Fibroblast of lung (primary cell): ENCODE data around the gene IL1RAPL2. TPM values are rescaled to one million over a fixed set of nuclear protein-coding genes. Genes with fewer than 3 reads are reported as not detected.

Experiments
- DNase-seq, 2 donors: peaks; one replicate each; pipeline versions ENCODE4 v3.0.0 to v3.0.0-alpha.2; 2010; ENCODE audit warnings: low read depth in 2 of 2
- H2AFZ ChIP-seq: 2 replicates; pipeline ENCODE4 v1.5.1; 2012; ENCODE audit warnings: low read length, control low read depth, inconsistent platforms
- H3K27ac ChIP-seq: 2 replicates; pipeline ENCODE4 v1.5.1; 2011; ENCODE audit warnings: low read length, control low read depth; ENCODE audit not compliant: insufficient read depth
- H3K27me3 ChIP-seq: 2 replicates; pipeline ENCODE4 v1.5.1; 2011; ENCODE audit warnings: mild to moderate bottlenecking, low read length; ENCODE audit not compliant: control insufficient read depth, insufficient read depth
- H3K36me3 ChIP-seq: 2 replicates; pipeline ENCODE4 v1.5.1; 2011; ENCODE audit warnings: low read length; ENCODE audit not compliant: control insufficient read depth, insufficient read depth
- H3K4me1 ChIP-seq: 2 replicates; pipeline ENCODE4 v1.5.1; 2011; ENCODE audit warnings: low read length; ENCODE audit not compliant: control insufficient read depth, insufficient read depth; ENCODE audit errors: extremely low read depth
- H3K4me2 ChIP-seq: 2 replicates; pipeline ENCODE4 v1.5.1; 2011; ENCODE audit warnings: low read length, control low read depth; ENCODE audit not compliant: insufficient read depth; ENCODE audit errors: extremely low read depth
- H3K4me3 ChIP-seq, 4 experiments: fragments of 200-600 bp in 1 of 4; sonication (generic) in 1 of 4; replicated peaks in 1 of 4; 2 replicates each; pipeline ENCODE4 v1.5.1; 2011 to 2016; ENCODE audit warnings: low read length in 4 of 4, low read depth in 3 of 4, mild to moderate bottlenecking in 3 of 4, control low read depth in 2 of 4, inconsistent platforms in 1 of 4, mixed read lengths in 1 of 4; ENCODE audit not compliant: insufficient read depth in 1 of 4; ENCODE audit errors: control extremely low read depth in 1 of 4
- H3K79me2 ChIP-seq: 2 replicates; pipeline ENCODE4 v1.5.1; 2012; ENCODE audit warnings: mild to moderate bottlenecking, low read length, inconsistent platforms; ENCODE audit not compliant: control insufficient read depth, insufficient read depth
- H3K9ac ChIP-seq: 2 replicates; pipeline ENCODE4 v1.5.1; 2011; ENCODE audit warnings: mild to moderate bottlenecking, low read length, control low read depth; ENCODE audit not compliant: insufficient read depth
- H3K9me3 ChIP-seq: 2 replicates; pipeline ENCODE4 v1.5.1; 2012; ENCODE audit warnings: low read depth, low read length; ENCODE audit not compliant: control insufficient read depth, insufficient read depth
- H4K20me1 ChIP-seq: 2 replicates; pipeline ENCODE4 v1.5.1; 2011; ENCODE audit warnings: low read length; ENCODE audit not compliant: control insufficient read depth, insufficient read depth; ENCODE audit errors: extremely low read depth
- EZH2 ChIP-seq: IDR thresholded peaks from 2 replicates; pipeline ENCODE4 v1.5.1; 2012; ENCODE audit warnings: low read length, control low read depth, mild to moderate bottlenecking; ENCODE audit errors: missing control alignments
- polyA plus RNA-seq, 2 donors: library from polyadenylated mRNA; depleted of rRNA in 1 of 2; stranded (reverse) in 1 of 2; unstranded in 1 of 2; fragments of >200 nt; gene quantifications; 2 replicates each; pipeline ENCODE4 v1.2.1, GENCODE V29; 2011 to 2012; ENCODE audit warnings: missing spikeins in 1 of 2
- total RNA-seq: library from RNA; depleted of rRNA; stranded (reverse); fragments of >200 nt; gene quantifications from 2 replicates; pipeline ENCODE4 v1.2.1, GENCODE V29; 2014
- TF ChIP-seq, protein P1 (sequence below), 2 donors: IDR thresholded peaks in 1 of 2; conservative IDR thresholded peaks in 1 of 2; 1 replicate in 1 of 2; 2 replicates in 1 of 2; pipeline ENCODE4 v1.5.1; 2011 to 2012; ENCODE audit warnings: low read length in 2 of 2, control low read depth in 1 of 2, inconsistent platforms in 1 of 2, low read depth in 1 of 2, mild to moderate bottlenecking in 1 of 2

IL1RAPL2 gene
- total and polyA plus RNA-seq, 2 donors (not counting 1 experiment from before 2014, with no cell fraction given), result 0.22 TPM; not detected in 1

DNA sequence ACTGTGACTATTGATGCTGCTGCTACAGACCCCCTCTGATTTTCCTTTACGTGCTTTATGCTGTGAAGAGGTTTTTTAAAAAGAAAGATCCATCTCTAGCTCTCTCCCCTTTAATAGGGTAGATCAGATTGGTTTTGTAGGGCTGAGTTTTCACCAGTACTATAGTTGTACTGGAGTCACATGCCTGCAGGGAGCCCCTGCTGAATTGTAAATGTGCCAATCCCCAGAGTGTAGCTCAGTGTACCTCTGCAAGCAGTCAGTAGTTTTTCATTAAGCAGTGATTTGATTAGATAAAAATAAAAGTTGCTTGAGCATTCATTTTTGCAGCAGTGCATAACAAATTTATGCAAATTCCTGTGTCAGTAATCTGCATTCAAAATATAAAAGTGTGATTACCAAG lies 179.2 kb downstream of the IL1RAPL2 start:
- no peaks in the 10 kb centered on the region for H3K4me1 ChIP-seq
- H3K9me3 ChIP-seq, result no peaks in the 10 kb centered on the region
- H3K79me2 ChIP-seq, result no peaks in the 10 kb centered on the region
- no peak overlapping the region for H3K27ac ChIP-seq
- H3K9ac ChIP-seq, result no peak overlapping the region
- TF ChIP-seq, protein P1, sequence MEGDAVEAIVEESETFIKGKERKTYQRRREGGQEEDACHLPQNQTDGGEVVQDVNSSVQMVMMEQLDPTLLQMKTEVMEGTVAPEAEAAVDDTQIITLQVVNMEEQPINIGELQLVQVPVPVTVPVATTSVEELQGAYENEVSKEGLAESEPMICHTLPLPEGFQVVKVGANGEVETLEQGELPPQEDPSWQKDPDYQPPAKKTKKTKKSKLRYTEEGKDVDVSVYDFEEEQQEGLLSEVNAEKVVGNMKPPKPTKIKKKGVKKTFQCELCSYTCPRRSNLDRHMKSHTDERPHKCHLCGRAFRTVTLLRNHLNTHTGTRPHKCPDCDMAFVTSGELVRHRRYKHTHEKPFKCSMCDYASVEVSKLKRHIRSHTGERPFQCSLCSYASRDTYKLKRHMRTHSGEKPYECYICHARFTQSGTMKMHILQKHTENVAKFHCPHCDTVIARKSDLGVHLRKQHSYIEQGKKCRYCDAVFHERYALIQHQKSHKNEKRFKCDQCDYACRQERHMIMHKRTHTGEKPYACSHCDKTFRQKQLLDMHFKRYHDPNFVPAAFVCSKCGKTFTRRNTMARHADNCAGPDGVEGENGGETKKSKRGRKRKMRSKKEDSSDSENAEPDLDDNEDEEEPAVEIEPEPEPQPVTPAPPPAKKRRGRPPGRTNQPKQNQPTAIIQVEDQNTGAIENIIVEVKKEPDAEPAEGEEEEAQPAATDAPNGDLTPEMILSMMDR (conservative IDR thresholded peaks at IDR 0.05 in 1 of 2, IDR thresholded peaks at IDR 0.05 in 1 of 2; ENCODE audit: low read depth in 1 of 2, low read length in 2 of 2), result no peak
- TF ChIP-seq EZH2, result no peak
- H2AFZ ChIP-seq, result no peak overlapping the region
- H3K4me3 ChIP-seq, result no peak overlapping the region
- H4K20me1 ChIP-seq, result no peaks in the 10 kb centered on the region
- no peaks in the 10 kb centered on the region for H3K27me3 ChIP-seq
- no peak for DNase-seq
- no peak overlapping the region for H3K4me2 ChIP-seq
- no peaks in the 10 kb centered on the region for H3K36me3 ChIP-seq

DNA sequence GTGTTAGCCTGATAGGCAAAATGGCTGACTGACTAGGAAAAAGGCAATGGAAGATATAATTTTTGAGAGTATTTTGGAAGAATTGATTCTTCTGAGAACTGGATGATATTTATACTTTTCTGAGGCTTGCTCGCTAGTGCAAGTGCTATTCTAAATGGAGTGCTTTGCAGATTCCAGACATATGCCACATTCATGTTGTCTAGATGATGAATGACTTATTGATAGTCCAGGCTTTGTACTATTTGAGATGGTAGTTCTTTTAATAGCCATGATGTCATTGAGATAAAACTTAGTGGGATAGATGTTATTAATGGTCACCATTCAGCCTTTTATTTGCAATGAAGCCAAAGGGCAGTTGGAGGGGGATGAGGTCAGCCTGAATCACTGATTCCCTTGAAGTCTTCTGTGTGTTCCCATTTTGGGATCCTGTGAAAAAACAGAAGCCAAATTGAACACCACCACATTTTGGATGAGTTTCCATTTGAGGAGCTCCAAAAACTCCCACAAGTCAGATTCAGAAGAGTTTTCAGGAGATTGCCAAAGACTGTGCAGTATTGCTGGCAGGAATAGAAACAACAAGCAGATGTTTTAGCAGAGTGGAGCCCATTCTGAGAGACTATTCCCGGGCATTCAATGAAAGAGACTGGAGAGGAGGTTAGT lies 184.1 kb downstream of the IL1RAPL2 start:
- H4K20me1 ChIP-seq, result no peaks in the 10 kb centered on the region
- no peak for TF ChIP-seq EZH2
- TF ChIP-seq, protein P1 (conservative IDR thresholded peaks at IDR 0.05 in 1 of 2, IDR thresholded peaks at IDR 0.05 in 1 of 2; ENCODE audit: low read depth in 1 of 2, low read length in 2 of 2), result no peak

DNA sequence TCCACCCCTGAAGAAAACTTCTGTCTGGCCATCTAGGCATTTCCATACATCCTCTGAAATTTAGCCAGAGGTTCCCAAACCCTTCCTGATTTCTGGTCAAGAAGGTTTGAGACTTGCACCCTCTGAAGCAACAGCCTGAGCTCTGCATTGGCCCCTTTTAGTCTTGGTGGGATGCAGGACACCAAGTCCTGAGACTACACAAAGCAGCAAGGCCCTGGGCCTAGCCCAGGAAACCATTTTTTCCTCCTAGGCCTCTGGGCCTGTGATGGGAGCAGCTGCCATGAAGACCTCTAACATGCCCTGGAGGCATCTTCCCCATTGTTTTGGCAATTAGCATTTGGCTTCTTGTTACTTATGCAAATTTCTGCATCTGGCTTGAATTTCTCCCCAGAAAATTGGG lies 196.6 kb downstream of the IL1RAPL2 start:
- DNase-seq, result no peak
- H3K27ac ChIP-seq, result no peak overlapping the region
- H3K9ac ChIP-seq, result no peak overlapping the region
- no peaks in the 10 kb centered on the region for H4K20me1 ChIP-seq
- no peaks in the 10 kb centered on the region for H3K4me1 ChIP-seq
- H3K36me3 ChIP-seq, result no peaks in the 10 kb centered on the region
- H3K4me2 ChIP-seq, result no peak overlapping the region
- TF ChIP-seq, protein P1 (conservative IDR thresholded peaks at IDR 0.05 in 1 of 2, IDR thresholded peaks at IDR 0.05 in 1 of 2; ENCODE audit: low read depth in 1 of 2, low read length in 2 of 2), result no peak
- no peak for TF ChIP-seq EZH2
- H2AFZ ChIP-seq, result no peak overlapping the region
- H3K27me3 ChIP-seq, result no peaks in the 10 kb centered on the region
- no peaks in the 10 kb centered on the region for H3K79me2 ChIP-seq
- no peak overlapping the region for H3K4me3 ChIP-seq
- H3K9me3 ChIP-seq, result no peaks in the 10 kb centered on the region

More for the DNA sequence above, 184.1 kb downstream of the IL1RAPL2 start:
- Histone ChIP-seq H3K36me3 (no peaks in the 10 kb centered on the region), H3K4me1 (no peaks in the 10 kb centered on the region), H3K27me3 (no peaks in the 10 kb centered on the region), H3K9ac (no peak overlapping the region), H3K4me3 (no peak overlapping the region), H2AFZ (no peak overlapping the region), H3K79me2 (no peaks in the 10 kb centered on the region), H3K4me2 (no peak overlapping the region), H3K9me3 (no peaks in the 10 kb centered on the region), H3K27ac (no peak overlapping the region)
- DNase-seq, result peak in 1 of 2 donors; percentile 85
